ENCODE measurements around the gene NR3C1.
A peak's percentile ranks its signal among the peaks of the same experiment; 100 is the strongest.

NR3C1 gene

GRCh38 chr5:143228597-143229293, 174.7 kb downstream of the NR3C1 start:
- DNase-seq: peak; percentile 17

All from CD4-positive, alpha-beta T cell treated with Interleukin-10 for 1 hour (primary cell).